Heart left ventricle (tissue), 13 donors: ENCODE data around the gene MAPK8IP3.

Experiments used
- POLR2A ChIP-seq, 2 donors: fragments of 450-650 bp; IDR thresholded peaks; one replicate each; pipeline ENCODE4 v1.6.1; 2017; ENCODE audit warnings: antibody characterized with exemption in 2 of 2, mild to moderate bottlenecking in 2 of 2, moderate library complexity in 2 of 2
- TF ChIP-seq, protein P1 (sequence below), 12 donors: fragments of 200-600 bp; sonication (generic) in 4 of 12; IDR thresholded peaks; one replicate each; pipeline versions ENCODE4 v1.5.0 to v1.8.0; 2018 to 2022; ENCODE audit warnings: antibody characterized with exemption in 12 of 12, mild to moderate bottlenecking in 5 of 12
- donor health status: ischemic (EF 13 %, LVEDD 7.1; RV severe dilation, severe dysfunction).
- donor health status: DM: no; HTN: yes; CAD: no.
- donor health status: DM: no; HTN: no; CAD: no.
- donor health status: ischemic (EF 25% LVEDD 6.9; RV normal size, moderate dysfunction).
- donor health status: ischemic (EF 25% LVEDD 5.7; RV mildly dilated, moderate dysfunction).
- donor health status: ischemic (EF 35%, LVEDD 5.7; RV mildly dilated, moderate dysfunction).
- donor health status: nonischemic (EF 11% LVEDD 7.7; RV severe dilation, severe dysfunction).
- donor health status: DM: yes; HTN: yes; CAD: no.
- donor health status: PGD.
- donor health status: ischemic (EF 29% LVEDD 5.4; RV normal size, mild dysfunction).
- donor health status: nonischemic (EF 23%, LVEDD 6.1; RV moderate dilation, normal function).

DNA sequence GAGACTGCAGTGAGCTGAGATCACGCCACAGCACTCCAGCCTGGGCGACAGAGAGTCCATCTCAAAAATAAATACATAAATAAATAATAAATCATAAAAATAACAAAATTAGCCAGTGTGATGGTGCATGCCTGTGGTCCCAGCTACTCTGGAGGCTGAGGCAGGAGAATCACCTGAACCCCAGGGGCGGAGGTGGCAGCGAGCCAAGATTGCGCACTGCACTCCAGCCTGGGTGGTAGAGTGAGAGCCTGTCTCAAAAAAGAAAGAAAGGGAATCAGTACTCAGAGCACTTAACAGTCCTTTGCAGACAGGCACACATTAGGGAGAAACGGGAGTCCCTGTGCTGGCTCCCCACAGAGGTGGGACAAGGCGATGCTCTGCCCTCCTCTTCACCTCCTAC is 25.1 kb downstream of the MAPK8IP3 start:
- TF ChIP-seq, protein P1, sequence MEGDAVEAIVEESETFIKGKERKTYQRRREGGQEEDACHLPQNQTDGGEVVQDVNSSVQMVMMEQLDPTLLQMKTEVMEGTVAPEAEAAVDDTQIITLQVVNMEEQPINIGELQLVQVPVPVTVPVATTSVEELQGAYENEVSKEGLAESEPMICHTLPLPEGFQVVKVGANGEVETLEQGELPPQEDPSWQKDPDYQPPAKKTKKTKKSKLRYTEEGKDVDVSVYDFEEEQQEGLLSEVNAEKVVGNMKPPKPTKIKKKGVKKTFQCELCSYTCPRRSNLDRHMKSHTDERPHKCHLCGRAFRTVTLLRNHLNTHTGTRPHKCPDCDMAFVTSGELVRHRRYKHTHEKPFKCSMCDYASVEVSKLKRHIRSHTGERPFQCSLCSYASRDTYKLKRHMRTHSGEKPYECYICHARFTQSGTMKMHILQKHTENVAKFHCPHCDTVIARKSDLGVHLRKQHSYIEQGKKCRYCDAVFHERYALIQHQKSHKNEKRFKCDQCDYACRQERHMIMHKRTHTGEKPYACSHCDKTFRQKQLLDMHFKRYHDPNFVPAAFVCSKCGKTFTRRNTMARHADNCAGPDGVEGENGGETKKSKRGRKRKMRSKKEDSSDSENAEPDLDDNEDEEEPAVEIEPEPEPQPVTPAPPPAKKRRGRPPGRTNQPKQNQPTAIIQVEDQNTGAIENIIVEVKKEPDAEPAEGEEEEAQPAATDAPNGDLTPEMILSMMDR (IDR thresholded peaks at IDR 0.05) = no peak
- no peak for TF ChIP-seq POLR2A (IDR thresholded peaks at IDR 0.05)
